GM21529 (cell line): ENCODE measurements around the gene PTPRB.
A peak's percentile ranks its signal among the peaks of the same experiment; 100 is the strongest.

ENCODE experiments used
- ATAC-seq: cut with Tn5 transposase; IDR thresholded peaks from one replicate; pipeline ENCODE4 v1.9.1; 2021; ENCODE audit not compliant: unreplicated experiment

The PTPRB gene

DNA sequence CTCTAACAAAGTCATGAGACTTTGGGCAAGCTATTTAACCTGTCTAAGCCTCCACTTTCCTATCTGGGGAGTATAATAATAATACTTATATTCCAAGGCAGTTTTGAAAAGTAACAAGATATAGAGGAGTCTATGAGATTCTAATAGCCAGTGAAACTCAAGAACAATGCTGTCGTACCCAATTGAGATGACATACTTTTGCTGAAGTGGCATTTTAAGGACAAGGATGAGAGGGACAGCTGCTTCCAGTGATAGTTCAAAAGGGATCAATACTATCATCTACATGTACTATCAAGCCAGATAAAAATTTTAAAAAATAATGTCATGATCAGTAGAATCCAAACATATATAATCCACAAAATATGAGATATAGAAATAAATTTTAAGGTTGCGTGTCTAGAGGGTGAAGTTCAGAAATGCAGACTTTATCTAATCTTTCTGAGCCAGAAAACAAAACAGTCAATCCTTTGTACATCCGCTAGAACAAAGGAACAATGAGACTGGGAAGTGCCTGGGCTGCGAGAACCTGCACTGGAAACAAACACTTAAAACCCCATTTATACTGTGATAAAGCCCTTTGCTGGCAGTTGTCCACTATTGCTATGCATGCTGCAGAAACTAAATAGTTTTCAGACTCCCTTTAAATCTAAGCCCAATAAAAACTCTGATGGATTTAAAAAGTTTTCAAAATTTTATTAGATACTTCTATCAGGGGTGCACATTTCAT is 38.6 kb downstream of the PTPRB start:
- ATAC-seq, result no peak

DNA sequence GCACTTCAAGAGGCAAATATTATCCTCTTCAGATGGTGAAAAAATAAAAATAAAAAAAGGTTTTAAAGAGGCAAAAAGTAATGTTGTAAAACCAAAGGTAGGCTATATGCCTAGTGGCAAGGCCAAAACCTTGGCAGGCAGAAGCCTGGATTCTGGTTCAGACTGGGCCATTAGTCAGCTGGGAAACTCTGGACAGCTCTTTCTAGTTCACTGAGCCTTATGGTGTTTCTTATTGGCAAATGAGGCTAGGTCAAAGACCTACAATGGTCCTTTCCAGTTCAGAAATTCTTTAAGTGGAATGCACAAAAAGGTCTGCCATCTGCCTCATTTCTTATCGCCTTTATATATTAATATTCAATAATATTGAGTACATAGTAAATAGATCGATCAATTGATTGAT is 44.6 kb downstream of the PTPRB start:
- ATAC-seq, result no peak

GRCh38 chr12:70590549-70591226 is 46.5 kb downstream of the PTPRB start:
- no peak for ATAC-seq

DNA sequence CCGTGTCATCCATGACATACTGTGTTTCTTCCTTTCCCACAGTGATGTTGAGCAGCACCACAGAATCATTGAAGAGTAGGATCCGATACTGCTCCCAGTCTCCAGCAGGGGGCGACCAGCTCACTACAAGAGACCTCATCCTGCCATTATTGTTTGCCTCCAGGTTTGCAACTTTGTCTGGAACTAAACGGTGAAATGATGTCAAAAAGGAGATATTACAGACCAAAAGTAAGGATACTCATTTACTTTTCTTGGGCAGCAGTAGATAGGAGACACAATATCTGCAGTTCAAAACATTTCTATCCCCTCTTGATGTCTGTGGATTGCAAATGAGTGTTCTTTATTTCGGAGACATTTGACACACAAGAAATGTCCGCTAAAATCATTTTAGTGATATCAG is 47.2 kb downstream of the PTPRB start:
- peak; percentile 96 for ATAC-seq

DNA sequence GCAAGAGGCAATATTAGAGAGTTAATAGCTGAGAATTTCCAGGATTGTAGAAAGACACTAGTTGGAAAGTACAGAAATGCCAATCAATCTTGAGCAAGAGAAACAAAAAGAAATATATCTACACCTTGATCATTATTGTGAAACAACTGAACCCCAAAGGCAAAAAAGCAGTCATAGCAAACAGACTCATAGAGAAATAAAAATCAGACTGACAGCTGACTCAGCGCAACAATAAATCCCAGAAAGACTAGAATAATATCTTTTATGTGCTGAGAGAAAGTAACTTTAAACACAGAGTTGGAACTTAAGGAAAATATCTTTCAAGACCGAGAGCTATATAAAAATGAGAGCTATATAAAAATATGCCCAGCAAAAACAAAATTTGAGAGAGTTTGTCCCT is 52.9 kb downstream of the PTPRB start:
- no peak for ATAC-seq

GRCh38 chr12:70583251-70583650 is 54.0 kb downstream of the PTPRB start:
- no peak for ATAC-seq

DNA sequence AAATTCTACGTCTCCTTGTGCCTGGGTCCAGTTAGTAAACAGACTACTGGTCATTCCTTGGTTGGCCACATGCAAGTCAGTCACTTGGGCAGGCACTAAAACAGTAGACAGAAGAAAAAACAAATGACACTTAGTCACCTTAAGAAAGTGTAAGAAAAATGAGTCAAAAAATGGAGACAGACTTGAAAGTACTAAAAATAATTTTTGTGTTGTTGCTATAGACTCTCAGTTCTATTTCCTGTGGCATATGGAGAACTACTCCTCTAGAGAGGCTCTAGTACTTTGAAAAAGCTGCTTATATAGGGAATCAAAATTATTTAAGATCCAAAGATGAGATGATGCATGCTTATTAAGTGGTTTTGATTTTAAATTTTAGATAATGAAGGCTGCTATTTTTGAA is 56.0 kb downstream of the PTPRB start:
- no peak for ATAC-seq

DNA sequence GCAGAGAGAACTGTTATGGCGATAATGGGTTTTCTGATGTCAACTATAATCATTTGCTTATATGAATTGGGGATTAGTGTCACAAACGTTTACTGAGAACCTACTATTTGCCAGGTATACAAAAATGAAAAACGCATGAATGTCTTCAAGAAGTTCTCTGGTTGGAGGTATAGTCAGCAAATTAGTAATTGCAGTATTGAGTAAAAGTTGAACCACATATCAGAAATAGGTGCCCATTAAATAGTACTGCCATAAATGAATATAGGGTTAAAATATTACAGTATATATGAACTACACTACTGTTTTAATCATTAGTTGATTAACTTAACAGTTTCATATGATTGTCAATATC is 60.0 kb downstream of the PTPRB start:
- ATAC-seq, result no peak

GRCh38 chr12:70576341-70577282 is 60.6 kb downstream of the PTPRB start:
- peak; percentile 71 for ATAC-seq

GRCh38 chr12:70571705-70572268 is 65.4 kb downstream of the PTPRB start:
- ATAC-seq, result no peak

- no peak for ATAC-seq
Observed at GRCh38 chr12:70571029-70571428, 66.2 kb downstream of the PTPRB start.

DNA sequence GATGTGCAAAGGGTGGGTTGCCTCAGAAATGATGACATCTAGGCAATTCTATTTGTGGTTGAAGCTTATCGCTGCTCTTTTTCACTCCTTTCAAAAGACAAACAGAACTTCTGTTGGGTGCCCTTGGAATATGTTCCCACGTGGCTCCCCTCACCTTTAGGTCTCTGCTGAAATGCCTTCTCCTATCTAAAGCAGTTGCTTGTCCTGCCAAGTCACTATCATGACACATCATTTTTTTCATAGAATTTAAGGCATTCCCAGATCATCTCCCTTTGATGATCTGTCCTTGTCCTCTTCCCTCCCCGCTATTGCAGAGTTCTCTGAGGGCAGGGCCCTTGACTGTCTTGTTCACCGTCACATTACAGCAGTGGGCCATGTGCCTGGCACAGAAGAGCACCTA is 75.7 kb downstream of the PTPRB start:
- no peak for ATAC-seq

DNA sequence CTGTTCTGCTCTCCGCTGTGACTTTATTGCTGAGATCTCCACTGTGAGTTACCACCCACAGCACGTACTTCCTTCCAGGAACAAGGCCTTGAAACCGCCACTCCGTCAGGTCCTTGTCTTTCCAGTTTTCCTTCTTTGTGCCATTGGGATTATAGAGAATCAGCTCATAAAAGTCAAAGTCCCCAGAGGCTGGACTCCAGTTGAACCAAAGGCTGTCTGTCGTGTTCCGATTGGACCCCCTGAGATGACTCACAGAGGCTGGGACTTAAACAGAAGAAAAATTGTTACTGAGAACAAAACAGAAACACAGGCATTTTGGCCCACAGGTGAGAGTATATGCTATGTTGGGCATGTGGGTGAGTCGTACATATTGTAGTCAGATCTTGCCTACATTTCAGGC is 76.6 kb downstream of the PTPRB start:
- no peak for ATAC-seq

DNA sequence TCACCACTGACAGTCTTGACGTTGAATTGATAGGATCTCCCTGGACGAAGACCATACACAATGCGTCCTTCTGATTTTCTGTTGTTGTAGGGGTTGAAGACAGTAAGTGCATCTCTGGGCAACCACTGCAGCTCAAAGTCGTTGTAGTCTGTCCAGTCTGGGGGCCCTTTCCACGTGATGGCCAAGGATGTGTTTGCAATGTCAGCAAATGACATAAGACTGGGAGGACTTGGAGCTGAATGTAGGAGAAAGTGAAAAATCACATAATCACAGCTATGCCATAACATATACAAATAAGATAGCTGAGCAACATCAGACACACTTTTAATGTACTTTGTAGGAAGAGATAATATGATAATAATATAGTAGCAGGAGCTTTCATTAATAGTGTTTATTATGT is 77.8 kb downstream of the PTPRB start:
- ATAC-seq, result no peak

DNA sequence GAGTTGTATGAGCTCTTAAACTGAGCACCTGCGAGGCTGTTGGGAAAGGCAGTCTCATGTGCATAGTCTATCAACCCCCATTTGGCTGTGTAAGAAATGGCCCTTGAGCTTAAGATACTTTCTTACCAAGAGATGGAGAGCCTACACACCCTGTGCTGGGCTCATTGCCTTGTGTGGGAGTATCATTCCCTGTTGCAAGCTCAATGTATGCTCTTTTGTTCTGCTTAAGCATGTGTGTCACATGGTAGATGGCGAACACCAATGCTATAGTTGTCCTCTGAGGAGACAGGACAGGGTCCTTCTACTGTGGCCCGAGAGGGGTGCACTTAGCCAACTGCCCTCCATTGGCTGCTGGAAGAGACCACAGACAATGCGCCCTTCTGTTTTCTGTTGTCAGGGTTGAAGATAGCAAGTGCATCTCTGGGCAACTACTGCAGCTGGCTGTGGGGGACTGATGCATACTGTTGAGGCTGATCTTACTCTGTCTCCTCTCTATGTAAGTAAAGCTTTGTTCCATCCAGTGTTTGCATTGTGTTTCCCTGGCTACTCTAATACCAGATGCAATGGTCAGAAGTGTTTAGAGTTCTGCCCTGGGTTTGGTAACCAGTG is 79.5 kb downstream of the PTPRB start:
- ATAC-seq, result no peak

DNA sequence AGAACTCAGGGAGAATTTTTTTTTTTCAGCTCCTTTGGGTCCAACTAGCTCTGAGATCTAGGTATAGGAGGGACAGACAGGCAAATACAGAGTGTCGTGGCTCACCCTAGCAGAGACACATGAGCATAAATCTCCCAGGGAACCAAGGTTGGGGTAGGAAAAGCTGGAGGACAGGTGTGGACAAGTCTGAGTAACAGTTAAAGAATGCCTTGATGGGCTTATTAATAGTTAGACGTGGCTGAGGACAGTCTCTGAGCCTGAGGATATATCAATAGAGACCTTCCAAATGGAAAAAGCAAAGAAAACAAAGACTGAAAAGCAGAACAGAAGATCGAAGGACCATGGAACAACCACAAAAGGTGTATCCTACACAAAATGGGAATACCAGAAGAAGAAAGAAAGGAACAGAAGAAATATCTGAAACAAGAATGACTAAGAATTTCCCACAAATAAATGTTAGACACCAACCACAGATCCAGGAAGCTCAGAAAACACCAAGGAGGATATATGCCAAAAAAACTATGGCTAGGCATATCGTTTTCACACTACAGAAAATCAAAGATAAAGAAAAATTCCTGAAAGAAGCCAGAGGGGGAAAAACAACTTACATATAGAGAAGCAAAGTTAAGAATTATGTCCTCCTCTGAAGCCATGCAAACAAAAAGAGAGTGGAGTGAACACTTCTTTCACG is 80.9 kb downstream of the PTPRB start:
- no peak for ATAC-seq

DNA sequence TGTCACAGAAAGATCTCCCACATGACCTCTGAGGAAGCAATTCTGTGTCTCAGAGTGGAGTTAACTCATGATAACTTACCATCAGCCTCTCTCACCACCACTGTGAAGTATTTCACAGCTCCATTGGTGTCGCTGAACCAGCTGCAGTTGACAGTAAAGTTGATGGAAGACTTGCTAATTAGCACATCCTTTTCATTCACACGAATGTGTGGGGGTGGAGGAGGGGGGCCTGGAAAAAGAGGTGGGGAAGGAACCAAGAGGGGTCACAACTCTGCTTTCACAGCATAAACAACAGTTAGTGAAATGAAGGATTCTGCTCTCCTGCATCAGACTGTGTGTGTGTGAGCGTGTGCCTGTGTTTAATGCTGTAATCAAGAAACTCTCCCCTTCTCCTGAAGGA is 82.1 kb downstream of the PTPRB start:
- no peak for ATAC-seq

DNA sequence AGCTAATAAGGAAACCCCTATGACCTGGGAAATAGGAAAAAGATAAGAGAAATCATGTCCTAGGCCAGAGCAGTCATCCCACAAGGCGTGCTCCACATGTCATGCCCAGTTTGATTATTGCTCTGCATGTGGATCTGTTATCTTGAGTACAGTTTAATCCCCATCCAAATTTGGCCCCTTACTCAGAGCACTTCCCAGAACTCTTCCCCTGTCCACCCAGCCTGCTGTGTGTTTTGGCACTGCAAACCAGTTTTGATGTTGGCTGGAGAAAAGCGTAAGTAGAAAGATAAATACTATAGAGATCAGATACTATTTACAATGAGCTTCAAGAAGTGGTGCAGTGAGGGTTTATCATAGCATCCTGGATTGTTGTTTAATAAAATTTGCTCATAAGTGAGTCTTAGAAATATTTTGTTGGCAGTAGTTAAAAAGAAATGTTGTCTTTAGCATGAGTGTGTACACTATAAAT is 83.8 kb downstream of the PTPRB start:
- ATAC-seq, result no peak

DNA sequence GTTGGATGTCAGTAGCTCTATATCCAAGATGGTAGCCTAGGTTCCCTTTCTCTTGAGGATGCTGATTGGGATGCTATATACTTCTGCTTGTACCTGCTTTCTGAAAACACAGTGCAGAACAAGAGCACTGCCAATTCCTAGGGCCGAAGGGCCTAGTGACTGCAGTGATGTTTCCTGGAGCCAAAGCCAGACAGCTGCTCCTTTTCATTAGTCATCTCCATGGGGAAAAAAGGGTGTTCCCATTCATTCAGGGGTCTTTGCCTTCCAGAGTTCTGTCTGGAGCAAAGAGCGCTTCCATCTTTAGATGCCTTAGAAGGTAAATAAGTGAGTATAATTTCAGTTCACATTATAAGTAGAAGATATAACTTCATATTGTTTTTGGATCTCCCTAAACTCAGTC is 85.5 kb downstream of the PTPRB start:
- no peak for ATAC-seq

DNA sequence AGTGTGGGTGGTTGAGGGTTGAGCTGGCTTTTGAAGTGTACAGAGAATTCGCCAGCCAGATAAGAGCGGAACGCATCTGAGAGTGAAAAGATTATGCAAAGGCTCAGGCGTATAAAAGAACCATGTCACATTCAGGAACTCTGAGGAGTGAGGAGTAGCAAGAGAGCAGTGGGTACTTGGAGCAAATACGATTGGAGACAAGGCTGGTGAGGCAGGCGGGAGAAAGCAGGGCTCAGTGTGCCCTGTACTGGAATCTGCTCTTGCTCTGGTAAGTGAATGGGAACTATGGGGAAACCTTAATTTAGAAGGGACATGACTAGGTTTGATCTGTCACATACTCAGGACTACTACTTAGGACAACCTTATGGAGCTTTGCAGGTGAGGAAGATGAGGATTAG is 87.0 kb downstream of the PTPRB start:
- no peak for ATAC-seq
